OCI-LY3 (cell line): ENCODE results near the gene FAM240A.
A peak's percentile ranks its signal among the peaks of the same experiment; 100 is the strongest.

ENCODE experiments used
- H2AFZ ChIP-seq: fragments of 200-600, 300-600 bp; shearing (Covaris generic); 2 replicates; pipeline ENCODE4 v1.6.0; 2014; ENCODE audit warnings: antibody characterized with exemption, low read depth, low read length
- H3K27ac ChIP-seq: fragments of 200-600, 300-600 bp; sonication (generic); 2 replicates; pipeline ENCODE4 v1.5.1; 2014; ENCODE audit warnings: mild to moderate bottlenecking, low read length, moderate library complexity, mixed read lengths
- H3K27me3 ChIP-seq: fragments of 200-600, 300-600 bp; sonication (generic); 2 replicates; pipeline ENCODE4 v1.6.1; 2014; ENCODE audit warnings: low read depth, low read length, mixed read lengths
- H3K36me3 ChIP-seq: fragments of 200-600, 300-600 bp; sonication (generic); replicated peaks from 2 replicates; pipeline ENCODE3; 2014; ENCODE audit warnings: low read depth, low read length, mixed read lengths
- H3K4me1 ChIP-seq: fragments of 300-600, 200-600 bp; sonication (generic); 2 replicates; pipeline ENCODE4 v1.6.1; 2014; ENCODE audit warnings: low read length, mixed read lengths
- H3K4me2 ChIP-seq: fragments of 200-600, 300-600 bp; sonication (generic); 2 replicates; pipeline ENCODE4 v1.6.1; 2014; ENCODE audit warnings: low read length, mixed read lengths
- H3K4me3 ChIP-seq: fragments of 300-600, 200-600 bp; sonication (generic); 2 replicates; pipeline ENCODE4 v1.5.1; 2014; ENCODE audit warnings: antibody characterized with exemption, mild to moderate bottlenecking, low read length, moderate library complexity
- H3K79me2 ChIP-seq: fragments of 300-600, 200-600 bp; shearing (Covaris generic); 2 replicates; pipeline ENCODE4 v1.6.1; 2014; ENCODE audit warnings: mild to moderate bottlenecking, low read length, mixed read lengths
- H3K9ac ChIP-seq: fragments of 300-600, 200-600 bp; shearing (Covaris generic); 2 replicates; pipeline ENCODE4 v1.6.0; 2014; ENCODE audit warnings: mild to moderate bottlenecking, low read length, moderate library complexity
- H3K9me3 ChIP-seq: fragments of 200-600, 300-600 bp; shearing (Covaris generic); 2 replicates; pipeline ENCODE4 v1.6.1; 2014; ENCODE audit warnings: low read length, mixed read lengths; ENCODE audit not compliant: insufficient read depth
- H4K20me1 ChIP-seq: fragments of 200-600, 300-600 bp; sonication (generic); 2 replicates; pipeline ENCODE4 v1.6.1; 2016; ENCODE audit warnings: low read length, mixed read lengths; ENCODE audit not compliant: insufficient read depth
- EZH2phosphoT487 ChIP-seq: fragments of 200-600 bp; shearing (Covaris generic); IDR thresholded peaks from 2 replicates; pipeline ENCODE4 v1.6.1; 2018; ENCODE audit warnings: antibody characterized with exemption, mixed run types, low read depth
- TF ChIP-seq, protein P1 (sequence below): fragments of 200-600, 300-600 bp; sonication (generic); IDR thresholded peaks from 2 replicates; pipeline ENCODE4 v1.5.1; 2014; ENCODE audit warnings: antibody characterized with exemption, low read length, low read depth

Gene FAM240A

GRCh38 chr3:46624975-46625490 lies 12.7 kb downstream of the FAM240A start:
- no peak overlapping the region for H3K4me3 ChIP-seq
- no peak overlapping the region for H3K9ac ChIP-seq
- H3K36me3 ChIP-seq = no peaks in the 10 kb centered on the region
- peaks cover 9% of the 10 kb centered on the region for H3K4me1 ChIP-seq
- no peaks in the 10 kb centered on the region for H3K79me2 ChIP-seq
- no peak overlapping the region for H2AFZ ChIP-seq
- H3K27me3 ChIP-seq = peaks cover 20% of the 10 kb centered on the region
- no peak for TF ChIP-seq EZH2phosphoT487
- TF ChIP-seq, protein P1, sequence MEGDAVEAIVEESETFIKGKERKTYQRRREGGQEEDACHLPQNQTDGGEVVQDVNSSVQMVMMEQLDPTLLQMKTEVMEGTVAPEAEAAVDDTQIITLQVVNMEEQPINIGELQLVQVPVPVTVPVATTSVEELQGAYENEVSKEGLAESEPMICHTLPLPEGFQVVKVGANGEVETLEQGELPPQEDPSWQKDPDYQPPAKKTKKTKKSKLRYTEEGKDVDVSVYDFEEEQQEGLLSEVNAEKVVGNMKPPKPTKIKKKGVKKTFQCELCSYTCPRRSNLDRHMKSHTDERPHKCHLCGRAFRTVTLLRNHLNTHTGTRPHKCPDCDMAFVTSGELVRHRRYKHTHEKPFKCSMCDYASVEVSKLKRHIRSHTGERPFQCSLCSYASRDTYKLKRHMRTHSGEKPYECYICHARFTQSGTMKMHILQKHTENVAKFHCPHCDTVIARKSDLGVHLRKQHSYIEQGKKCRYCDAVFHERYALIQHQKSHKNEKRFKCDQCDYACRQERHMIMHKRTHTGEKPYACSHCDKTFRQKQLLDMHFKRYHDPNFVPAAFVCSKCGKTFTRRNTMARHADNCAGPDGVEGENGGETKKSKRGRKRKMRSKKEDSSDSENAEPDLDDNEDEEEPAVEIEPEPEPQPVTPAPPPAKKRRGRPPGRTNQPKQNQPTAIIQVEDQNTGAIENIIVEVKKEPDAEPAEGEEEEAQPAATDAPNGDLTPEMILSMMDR = no peak
- no peak overlapping the region for H3K27ac ChIP-seq
- no peak overlapping the region for H3K4me2 ChIP-seq
- H3K9me3 ChIP-seq = no peaks in the 10 kb centered on the region
- no peaks in the 10 kb centered on the region for H4K20me1 ChIP-seq

- no peak overlapping the region for H2AFZ ChIP-seq
- TF ChIP-seq, protein P1 = no peak
- TF ChIP-seq EZH2phosphoT487 = no peak
Observed at GRCh38 chr3:46626039-46626438, 13.7 kb downstream of the FAM240A start.

DNA sequence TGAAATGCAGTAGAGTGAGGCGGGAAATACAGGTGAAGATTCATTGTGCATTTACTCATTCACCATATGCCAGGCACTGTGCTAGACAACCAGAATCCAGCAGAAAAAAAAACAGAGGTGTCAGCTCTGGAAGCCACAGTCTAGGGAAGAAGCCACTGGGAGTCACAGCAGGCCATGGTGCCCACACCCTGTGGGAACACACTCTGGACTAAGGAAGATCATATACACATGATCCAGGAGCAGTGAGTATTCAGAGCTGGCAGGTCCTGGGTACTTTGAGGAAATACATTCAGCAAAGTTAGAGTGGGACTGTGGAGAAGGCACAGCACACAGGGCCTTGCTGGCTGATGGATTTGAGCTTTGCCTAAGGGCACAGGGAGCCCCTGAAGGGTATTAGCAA lies 14.8 kb downstream of the FAM240A start:
- no peak overlapping the region for H3K27ac ChIP-seq
- no peaks in the 10 kb centered on the region for H3K9me3 ChIP-seq
- H3K36me3 ChIP-seq = no peaks in the 10 kb centered on the region
- TF ChIP-seq, protein P1 = no peak
- TF ChIP-seq EZH2phosphoT487 = no peak
- H3K4me1 ChIP-seq = peaks cover 12% of the 10 kb centered on the region
- peaks cover 32% of the 10 kb centered on the region for H3K27me3 ChIP-seq
- H4K20me1 ChIP-seq = no peaks in the 10 kb centered on the region
- no peak overlapping the region for H3K9ac ChIP-seq
- no peak overlapping the region for H3K4me3 ChIP-seq
- H2AFZ ChIP-seq = no peak overlapping the region
- H3K4me2 ChIP-seq = no peak overlapping the region
- no peaks in the 10 kb centered on the region for H3K79me2 ChIP-seq

More at GRCh38 chr3:46626039-46626438, 13.7 kb downstream of the FAM240A start:
- no peak overlapping the region for H3K27ac ChIP-seq
- no peak overlapping the region for H3K4me3 ChIP-seq
- no peaks in the 10 kb centered on the region for H4K20me1 ChIP-seq
- peaks cover 25% of the 10 kb centered on the region for H3K27me3 ChIP-seq
- no peaks in the 10 kb centered on the region for H3K36me3 ChIP-seq
- no peaks in the 10 kb centered on the region for H3K79me2 ChIP-seq
- peaks cover 12% of the 10 kb centered on the region for H3K4me1 ChIP-seq
- H3K9me3 ChIP-seq = no peaks in the 10 kb centered on the region
- no peak overlapping the region for H3K4me2 ChIP-seq
- H3K9ac ChIP-seq = no peak overlapping the region

GRCh38 chr3:46628901-46629369 lies 16.6 kb downstream of the FAM240A start:
- H3K27ac ChIP-seq = no peak overlapping the region
- no peaks in the 10 kb centered on the region for H3K9me3 ChIP-seq
- TF ChIP-seq, protein P1 = no peak
- TF ChIP-seq EZH2phosphoT487 = no peak
- peak overlapping the region; percentile 96 for H2AFZ ChIP-seq
- peaks cover 18% of the 10 kb centered on the region for H3K27me3 ChIP-seq
- peak overlapping the region; percentile 77 for H3K4me3 ChIP-seq
- H3K4me1 ChIP-seq = peaks cover 12% of the 10 kb centered on the region
- H3K79me2 ChIP-seq = no peaks in the 10 kb centered on the region
- H3K4me2 ChIP-seq = peak overlapping the region; percentile 93
- no peaks in the 10 kb centered on the region for H4K20me1 ChIP-seq
- peak overlapping the region; percentile 55; the same call in 1 of the 2 replicates for H3K9ac ChIP-seq
- H3K36me3 ChIP-seq = no peaks in the 10 kb centered on the region
